Measurements from ENCODE around the gene EZH1.

Gene EZH1

GRCh38 chr17:42700586-42701289 lies 44.1 kb downstream of the EZH1 start:
- no peaks in the 10 kb centered on the region for H3K27me3 ChIP-seq
- H3K9ac ChIP-seq: no peak overlapping the region
- H4K20me1 ChIP-seq: no peaks in the 10 kb centered on the region
- no peaks in the 10 kb centered on the region for H3K9me3 ChIP-seq
- no peak overlapping the region for H3K27ac ChIP-seq
- H3K36me3 ChIP-seq: peaks cover 95% of the 10 kb centered on the region
- H3K4me2 ChIP-seq: no peak overlapping the region
- H3K4me3 ChIP-seq: no peak overlapping the region
- H3K4me1 ChIP-seq: no peaks in the 10 kb centered on the region
- no peak for TF ChIP-seq Cebpa-rat (IDR thresholded peaks at IDR 0.05)

GRCh38 chr17:42699415-42699740 lies 45.5 kb downstream of the EZH1 start:
- Histone ChIP-seq H3K4me3 (no peak overlapping the region), H3K9me3 (no peaks in the 10 kb centered on the region), H3K27ac (no peak overlapping the region), H3K36me3 (peaks cover 95% of the 10 kb centered on the region), H3K4me1 (no peaks in the 10 kb centered on the region), H3K9ac (no peak overlapping the region), H4K20me1 (no peaks in the 10 kb centered on the region), H3K27me3 (no peaks in the 10 kb centered on the region), H3K4me2 (no peak overlapping the region)
- TF ChIP-seq Cebpa-rat (IDR thresholded peaks at IDR 0.05): no peak

- Histone ChIP-seq H3K4me1 (no peaks in the 10 kb centered on the region), H3K27me3 (no peaks in the 10 kb centered on the region), H4K20me1 (no peaks in the 10 kb centered on the region), H3K36me3 (peaks cover 94% of the 10 kb centered on the region), H3K27ac (no peak overlapping the region), H3K9ac (no peak overlapping the region), H3K9me3 (no peaks in the 10 kb centered on the region), H3K4me2 (no peak overlapping the region), H3K4me3 (no peak overlapping the region)
- TF ChIP-seq Cebpa-rat (IDR thresholded peaks at IDR 0.05): no peak
Measured at GRCh38 chr17:42698736-42699414, 46.0 kb downstream of the EZH1 start.

- Histone ChIP-seq H3K27me3 (no peaks in the 10 kb centered on the region), H3K4me3 (no peak overlapping the region), H3K36me3 (peaks cover 91% of the 10 kb centered on the region), H3K9me3 (no peaks in the 10 kb centered on the region), H4K20me1 (no peaks in the 10 kb centered on the region), H3K4me1 (no peaks in the 10 kb centered on the region), H3K4me2 (no peak overlapping the region), H3K9ac (no peak overlapping the region), H3K27ac (no peak overlapping the region)
- no peak for TF ChIP-seq Cebpa-rat (IDR thresholded peaks at IDR 0.05)
Measured at GRCh38 chr17:42697108-42697811, 47.6 kb downstream of the EZH1 start.

GRCh38 chr17:42695500-42695899 lies 49.3 kb downstream of the EZH1 start:
- H3K9ac ChIP-seq: no peak overlapping the region

DNA sequence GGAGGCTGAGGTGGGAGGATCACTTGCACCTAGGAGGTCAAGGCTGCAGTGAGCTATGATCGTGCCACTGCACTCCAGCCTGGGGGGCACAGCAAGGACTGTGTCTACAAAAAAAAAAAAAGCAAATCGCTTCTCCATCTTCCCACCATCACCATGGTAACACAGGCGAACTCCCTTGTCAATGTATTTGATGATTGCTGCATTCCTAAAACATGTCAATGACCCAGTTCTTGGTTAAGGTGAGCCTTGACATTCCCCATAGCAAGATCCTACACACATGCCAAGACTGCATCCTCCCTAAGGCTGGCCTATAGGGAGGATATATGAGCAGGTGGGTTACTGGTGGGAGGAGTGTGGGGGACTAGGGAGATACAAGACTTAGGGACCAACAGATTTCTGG lies 50.3 kb downstream of the EZH1 start:
- H3K4me3 ChIP-seq: no peak overlapping the region
- TF ChIP-seq Cebpa-rat (IDR thresholded peaks at IDR 0.05): no peak
- H3K4me2 ChIP-seq: no peak overlapping the region
- peaks cover 77% of the 10 kb centered on the region for H3K36me3 ChIP-seq
- no peaks in the 10 kb centered on the region for H3K27me3 ChIP-seq
- H3K9ac ChIP-seq: no peak overlapping the region
- H3K27ac ChIP-seq: no peak overlapping the region
- H3K4me1 ChIP-seq: no peaks in the 10 kb centered on the region
- H4K20me1 ChIP-seq: no peaks in the 10 kb centered on the region
- no peaks in the 10 kb centered on the region for H3K9me3 ChIP-seq

More at GRCh38 chr17:42695500-42695899, 49.3 kb downstream of the EZH1 start:
- Histone ChIP-seq H3K36me3 (peaks cover 83% of the 10 kb centered on the region), H3K4me3 (no peak overlapping the region), H4K20me1 (no peaks in the 10 kb centered on the region), H3K27ac (no peak overlapping the region), H3K9me3 (no peaks in the 10 kb centered on the region), H3K27me3 (no peaks in the 10 kb centered on the region), H3K4me2 (no peak overlapping the region), H3K4me1 (no peaks in the 10 kb centered on the region)
- no peak for TF ChIP-seq Cebpa-rat (IDR thresholded peaks at IDR 0.05)

DNA sequence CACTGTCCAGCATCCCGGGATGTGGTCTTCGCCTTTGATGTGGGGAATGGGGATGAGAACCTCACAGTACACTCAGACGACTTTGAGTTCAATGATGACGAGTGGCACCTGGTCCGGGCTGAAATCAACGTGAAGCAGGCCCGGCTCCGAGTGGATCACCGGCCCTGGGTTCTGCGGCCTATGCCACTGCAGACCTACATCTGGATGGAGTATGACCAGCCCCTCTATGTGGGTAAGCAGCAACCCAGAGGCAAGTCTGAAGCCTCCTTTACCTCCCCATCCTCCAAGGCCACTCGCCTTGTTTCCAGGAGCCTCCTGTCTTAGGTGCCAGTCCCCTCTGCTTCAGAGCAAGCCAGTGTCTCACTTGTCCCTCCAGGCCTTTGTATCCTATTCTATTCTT lies 52.4 kb downstream of the EZH1 start:
- Histone ChIP-seq H4K20me1 (no peaks in the 10 kb centered on the region), H3K27me3 (no peaks in the 10 kb centered on the region), H3K36me3 (peaks cover 62% of the 10 kb centered on the region), H3K9ac (no peak overlapping the region), H3K4me1 (no peaks in the 10 kb centered on the region), H3K4me3 (no peak overlapping the region), H3K9me3 (no peaks in the 10 kb centered on the region), H3K4me2 (no peak overlapping the region), H3K27ac (no peak overlapping the region)
- TF ChIP-seq Cebpa-rat (IDR thresholded peaks at IDR 0.05): no peak

DNA sequence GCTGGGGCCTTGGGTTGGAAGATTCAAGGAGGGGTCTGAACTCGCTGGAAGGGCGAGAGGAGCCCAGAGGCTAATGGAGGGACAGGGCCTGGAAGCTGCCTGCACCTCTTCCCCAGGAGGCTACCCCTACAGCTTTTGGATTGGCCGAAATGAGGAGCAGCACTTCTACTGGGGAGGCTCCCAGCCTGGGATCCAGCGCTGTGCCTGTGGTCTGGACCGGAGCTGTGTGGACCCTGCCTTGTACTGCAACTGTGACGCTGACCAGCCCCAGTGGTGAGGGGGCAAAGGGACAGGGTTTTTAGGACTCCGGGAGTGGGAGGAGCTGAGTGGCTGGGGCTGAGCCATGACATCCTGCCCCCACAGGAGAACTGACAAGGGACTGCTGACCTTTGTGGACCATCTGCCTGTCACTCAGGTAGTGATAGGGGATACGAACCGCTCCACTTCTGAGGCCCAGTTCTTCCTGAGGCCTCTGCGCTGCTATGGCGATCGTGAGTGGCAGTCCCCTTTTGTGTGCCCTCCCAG lies 53.8 kb downstream of the EZH1 start:
- Histone ChIP-seq H3K27me3 (no peaks in the 10 kb centered on the region), H3K4me2 (no peak overlapping the region), H3K27ac (no peak overlapping the region), H3K4me1 (no peaks in the 10 kb centered on the region), H3K9me3 (no peaks in the 10 kb centered on the region), H3K4me3 (no peak overlapping the region), H3K36me3 (peaks cover 51% of the 10 kb centered on the region), H3K9ac (no peak overlapping the region), H4K20me1 (no peaks in the 10 kb centered on the region)
- no peak for TF ChIP-seq Cebpa-rat (IDR thresholded peaks at IDR 0.05)

GRCh38 chr17:42690596-42690995 lies 54.2 kb downstream of the EZH1 start:
- Histone ChIP-seq H4K20me1 (no peaks in the 10 kb centered on the region), H3K4me3 (no peak overlapping the region), H3K27ac (no peak overlapping the region), H3K4me2 (no peak overlapping the region), H3K27me3 (no peaks in the 10 kb centered on the region), H3K9ac (no peak overlapping the region), H3K4me1 (no peaks in the 10 kb centered on the region), H3K36me3 (peaks cover 46% of the 10 kb centered on the region), H3K9me3 (no peaks in the 10 kb centered on the region)
- no peak for TF ChIP-seq Cebpa-rat (IDR thresholded peaks at IDR 0.05)

All from BLaER1 (cell line).